K562 (cell line): ENCODE measurements around the gene SELENOI. TPM values are rescaled to one million over a fixed set of nuclear protein-coding genes. Genes with fewer than 3 reads are reported as not detected.

Source experiments
- ATAC-seq: fragments of 200-7000 bp; cut with Tn5 transposase; 3 replicates; pipeline ENCODE4 v1.9.1; 2020; ENCODE audit warnings: moderate library complexity
- BruUV-seq: library from RNA; stranded (reverse); fragments of 400-500 nt; replicated peaks from 2 replicates; lab custom pipeline; 2021; lab: Mats Ljungman, UMichigan
- CTCF ChIA-PET: fragments of 300-600 bp; formaldehyde crosslinking; extraction: SDS; loops from one replicate; lab custom pipeline; 2021; ENCODE audit warnings: low intra/inter-chr PET ratio; lab: Yijun Ruan, JAX
- POLR2A ChIA-PET: fragments of 300-600, 350-650 bp; sonication (Branson Sonifier 250); formaldehyde crosslinking; extraction: SDS; loops from one replicate; lab custom pipeline; 2021; ENCODE audit warnings: antibody characterized with exemption, inconsistent platforms; lab: Yijun Ruan, JAX
- DNase-seq, 4 experiments: peaks; one replicate each; pipeline versions ENCODE4 v3.0.0 to v3.0.0-alpha.2; 2011 to 2018; ENCODE audit warnings: low spot score in 3 of 4, mixed read lengths in 3 of 4; ENCODE audit errors: extremely low read depth in 1 of 4
- FAIRE-seq: peaks from 2 replicates; lab custom pipeline; 2011; peaks lifted over from hg19 to GRCh38; lab: Jason Lieb, UNC
- H2AFZ ChIP-seq: 2 replicates; pipeline ENCODE4 v1.6.0; 2011; ENCODE audit warnings: low read depth, low read length, control low read depth, inconsistent platforms
- H3K27ac ChIP-seq: fragments of 200-600 bp; 3 replicates; pipeline ENCODE4 v1.8.0; 2011; ENCODE audit warnings: low read depth, mild to moderate bottlenecking, control low read depth, inconsistent platforms, low read length, moderate library complexity, mixed read lengths; ENCODE audit errors: extremely low read depth
- H3K27me3 ChIP-seq, 2 experiments: fragments of 300-600 bp in 1 of 2; 2 replicates in 1 of 2; 3 replicates in 1 of 2; pipeline versions ENCODE4 v1.6.0 to v1.8.0; 2011; ENCODE audit warnings: inconsistent platforms in 2 of 2, low read length in 2 of 2, mild to moderate bottlenecking in 1 of 2, mixed read lengths in 1 of 2, moderate library complexity in 1 of 2; ENCODE audit not compliant: control insufficient read depth in 2 of 2, insufficient read depth in 2 of 2
- H3K36me3 ChIP-seq: fragments of 300-600 bp; 3 replicates; pipeline ENCODE4 v1.8.0; 2011; ENCODE audit warnings: mild to moderate bottlenecking, low read length, inconsistent platforms; ENCODE audit not compliant: control insufficient read depth, insufficient read depth
- H3K4me1 ChIP-seq, 2 experiments: fragments of 200-600 bp in 1 of 2; replicated peaks in 1 of 2; 2 replicates in 1 of 2; 3 replicates in 1 of 2; pipeline versions ENCODE4 v1.5.1 to v1.8.0; 2011; ENCODE audit warnings: inconsistent platforms in 2 of 2, low read length in 2 of 2, mild to moderate bottlenecking in 1 of 2, mixed read lengths in 1 of 2, moderate library complexity in 1 of 2; ENCODE audit not compliant: control insufficient read depth in 2 of 2, insufficient read depth in 2 of 2
- H3K4me2 ChIP-seq: 2 replicates; pipeline ENCODE4 v1.6.1; 2011; ENCODE audit warnings: low read length, control low read depth, inconsistent platforms, mixed read lengths; ENCODE audit not compliant: insufficient read depth
- H3K4me3 ChIP-seq: fragments of 200-600 bp; sonication (generic), shearing (Covaris generic); 2 replicates; pipeline ENCODE4 v1.5.1; 2016; ENCODE audit warnings: control low read depth, inconsistent platforms
- H3K79me2 ChIP-seq: fragments of 200-600 bp; 3 replicates; pipeline ENCODE4 v1.8.0; 2011; ENCODE audit warnings: low read length, inconsistent platforms; ENCODE audit not compliant: control insufficient read depth, insufficient read depth
- H3K9ac ChIP-seq, 2 experiments: 2 replicates each; pipeline versions ENCODE4 v1.6.0 to v1.6.1; 2011; ENCODE audit warnings: low read depth in 2 of 2, low read length in 2 of 2, control low read depth in 1 of 2, inconsistent platforms in 1 of 2, mild to moderate bottlenecking in 1 of 2, mixed read lengths in 1 of 2; ENCODE audit not compliant: insufficient read depth in 1 of 2
- H3K9me1 ChIP-seq: one replicate; pipeline ENCODE4 v1.6.0; 2011; ENCODE audit warnings: inconsistent platforms, mild to moderate bottlenecking, low read length, moderate library complexity; ENCODE audit not compliant: control insufficient read depth, insufficient read depth
- H3K9me3 ChIP-seq: replicated peaks from 2 replicates; pipeline ENCODE4 v1.5.1; 2011; ENCODE audit warnings: low read depth, low read length, inconsistent platforms; ENCODE audit not compliant: control insufficient read depth, insufficient read depth
- H4K20me1 ChIP-seq: replicated peaks from 2 replicates; pipeline ENCODE4 v1.6.1; 2011; ENCODE audit warnings: low read length, inconsistent platforms, mixed read lengths; ENCODE audit not compliant: control insufficient read depth, insufficient read depth
- BCL6 ChIP-seq: fragments of 250-450 bp; sonication (Bioruptor Pico); IDR thresholded peaks from 2 replicates; pipeline ENCODE4 v1.4.0; 2020
- CTBP1 ChIP-seq: fragments of 450-650 bp; IDR thresholded peaks from 2 replicates; pipeline ENCODE4 v1.6.1; 2016; ENCODE audit warnings: borderline replicate concordance
- DIDO1 ChIP-seq: fragments of 450-650 bp; IDR thresholded peaks from 2 replicates; pipeline ENCODE4 v1.6.1; 2016; ENCODE audit warnings: low read depth, missing biosample characterization, missing genetic modification characterization
- GTF2A2 ChIP-seq: IDR thresholded peaks from 2 replicates; pipeline ENCODE4 v1.6.1; 2016; ENCODE audit warnings: mild to moderate bottlenecking, missing genetic modification characterization, missing compliant biosample characterization
- PPARD ChIP-seq: fragments of 250-450 bp; sonication (Bioruptor Pico); IDR thresholded peaks from 2 replicates; pipeline ENCODE4 v1.8.0; 2022; ENCODE audit warnings: inconsistent platforms, mild to moderate bottlenecking, moderate library complexity
- RAD51 ChIP-seq: fragments of 450-650 bp; IDR thresholded peaks from 2 replicates; pipeline ENCODE4 v1.7.1; 2016; ENCODE audit warnings: low read depth, mild to moderate bottlenecking, borderline replicate concordance
- RBM15 ChIP-seq: fragments of 200-400 bp; formaldehyde crosslinking; IDR thresholded peaks from 2 replicates; pipeline ENCODE4 v1.6.1; 2018; ENCODE audit warnings: mild to moderate bottlenecking, low read length, moderate library complexity; ENCODE audit not compliant: insufficient read depth
- ZNF217 ChIP-seq: sonication (generic); formaldehyde crosslinking; IDR thresholded peaks from 2 replicates; pipeline ENCODE4 v1.8.0; 2022; ENCODE audit warnings: mild to moderate bottlenecking, missing genetic modification reagents
- ZNF224 ChIP-seq: sonication (generic); formaldehyde crosslinking; IDR thresholded peaks from 2 replicates; pipeline ENCODE4 v1.8.0; 2022; ENCODE audit warnings: mild to moderate bottlenecking, missing genetic modification reagents
- ZNF253 ChIP-seq: fragments of 250-450 bp; sonication (Bioruptor Pico); conservative IDR thresholded peaks from 2 replicates; pipeline ENCODE4 v1.6.1; 2021; ENCODE audit warnings: mild to moderate bottlenecking
- ZNF282 ChIP-seq: sonication (generic); formaldehyde crosslinking; IDR thresholded peaks from 2 replicates; pipeline ENCODE4 v1.8.1; 2023; ENCODE audit warnings: missing genetic modification reagents
- ZNF347 ChIP-seq: fragments of 450-650 bp; formaldehyde crosslinking; IDR thresholded peaks from 2 replicates; pipeline ENCODE4 v1.4.0; 2020; ENCODE audit warnings: low read depth, mild to moderate bottlenecking, moderate library complexity
- ZNF384 ChIP-seq: IDR thresholded peaks from 2 replicates; pipeline ENCODE4 v1.6.1; 2012; ENCODE audit warnings: low read depth, low read length, improper control_type of control experiment
- ZNF561 ChIP-seq: fragments of 450-650 bp; formaldehyde crosslinking; conservative IDR thresholded peaks from 2 replicates; pipeline ENCODE4 v1.4.0; 2020; ENCODE audit warnings: mild to moderate bottlenecking, moderate library complexity
- ZNF57 ChIP-seq: fragments of 450-650 bp; formaldehyde crosslinking; IDR thresholded peaks from 2 replicates; pipeline ENCODE4 v1.4.0; 2020; ENCODE audit warnings: mild to moderate bottlenecking, moderate library complexity
- ZNF584 ChIP-seq: fragments of 200-800 bp; sonication (Bioruptor generic); IDR thresholded peaks from 2 replicates; pipeline ENCODE4 v1.6.1; 2016; ENCODE audit warnings: low read depth, mild to moderate bottlenecking, missing genetic modification characterization, missing compliant biosample characterization
- ZNF696 ChIP-seq: fragments of 250-450 bp; sonication (Bioruptor Pico); conservative IDR thresholded peaks from 2 replicates; pipeline ENCODE4 v1.4.0; 2020; ENCODE audit warnings: mild to moderate bottlenecking, moderate library complexity
- ZNF707 ChIP-seq: fragments of 250-450 bp; sonication (Bioruptor Pico); conservative IDR thresholded peaks from 2 replicates; pipeline ENCODE4 v1.8.0; 2022; ENCODE audit warnings: inconsistent platforms, mild to moderate bottlenecking, moderate library complexity
- WGBS: fragments of 100-300 bp; shearing (Covaris generic); methylation state at CpG from one replicate; pipeline ENCODE4 v1.1.6; 2016; ENCODE audit warnings: low coverage, mixed read lengths; ENCODE audit not compliant: insufficient coverage; ENCODE audit errors: missing lambda C conversion rate; 5-methylcytosine and 5-hydroxymethylcytosine counted together
- in situ Hi-C: fragments of 300-500 bp; cut with MboI; formaldehyde crosslinking; loops from 4 replicates; pipeline ENCODE4 v1.15.0; 2018; ENCODE audit warnings: inconsistent platforms, mixed read lengths
- intact Hi-C: fragments of 100-400 bp; cut with micrococcal nuclease; formaldehyde crosslinking; loops from 2 replicates; pipeline ENCODE4 v1.14.2; 2022
- polyA plus RNA-seq, 8 experiments: library from polyadenylated mRNA; depleted of rRNA in 4 of 8; stranded (reverse) in 5 of 8; unstranded in 3 of 8; fragments of >200 nt; fragmentation: Nextera tagmentation in 2 of 8; fragmentation: Illumina TruSeq in 1 of 8; extraction: Ambion mirVana in 2 of 8; extraction: Trizol in 1 of 8; gene quantifications; 2 replicates each; pipeline versions ENCODE4 v1.2.1 to v1.2.3, GENCODE V29; 2011 to 2014; ENCODE audit warnings: inconsistent platforms in 1 of 8, missing spikeins in 1 of 8
- total RNA-seq, 7 experiments: library from RNA; depleted of rRNA in 6 of 7; stranded (reverse); fragments of >200 nt in 6 of 7; fragmentation: Illumina TruSeq in 2 of 7; extraction: Trizol in 2 of 7; gene quantifications; 2 replicates each; pipeline versions ENCODE4 v1.2.1 to v1.2.3, GENCODE V29; 2011 to 2021; ENCODE audit warnings: low replicate concordance in 1 of 7
- TF ChIP-seq, protein P1 (sequence below): fragments of 450-650 bp; IDR thresholded peaks from 2 replicates; pipeline ENCODE4 v1.6.1; 2017; ENCODE audit warnings: antibody characterized with exemption

SELENOI gene
- total and polyA plus RNA-seq, 9 of the 15 experiments (the other 6 are each of a cell fraction or from before 2014, with no cell fraction given), result 9.6 to 46.9 (median 24.4) TPM

GRCh38 chr2:26298286-26298637 lies 47.7 kb upstream of the SELENOI start:
- Histone ChIP-seq H2AFZ (no peak overlapping the region), H3K4me2 (no peak overlapping the region)
- POLR2A ChIA-PET, result interaction anchor here (0.6 kb wide), 1 partner anchor 11 kb away, joined by 3 read pairs; no protein-coding TSS in a partner anchor

More at GRCh38 chr2:26298286-26298637, 47.7 kb upstream of the SELENOI start:
- no peak overlapping the region for H3K9ac ChIP-seq
- ATAC-seq (no peak), FAIRE-seq (no peak), DNase-seq (no peak)
- no peak overlapping the region for H3K4me3 ChIP-seq
- CTCF ChIA-PET, result no interaction called here
- H3K4me1 ChIP-seq, result peaks cover 0 to 2% of the 10 kb centered on the region in 2 experiments; a peak in 1 of 5 replicates
- no TSS peak for BruUV-seq
- WGBS, result 64% methylated on average over 16 of the region's 17 CpGs
- intact Hi-C loops (no loop called here), in situ Hi-C loops (no loop called here)
- H3K9me1 ChIP-seq, result no peaks in the 10 kb centered on the region
- H3K27me3 ChIP-seq, result peaks cover 6 to 17% of the 10 kb centered on the region in 2 experiments; a peak in 3 of 5 replicates
- no peak overlapping the region for H3K27ac ChIP-seq
- no peaks in the 10 kb centered on the region for H3K9me3 ChIP-seq
- no peaks in the 10 kb centered on the region for H3K36me3 ChIP-seq
- no peaks in the 10 kb centered on the region for H3K79me2 ChIP-seq
- no peak for TF ChIP-seq ZNF282 (CRISPR knock-in tag)
- no peak for TF ChIP-seq BCL6 (CRISPR knock-in tag)
- TF ChIP-seq DIDO1 (tag), result no peak
- TF ChIP-seq RBM15, result no peak
- TF ChIP-seq ZNF707 (CRISPR knock-in tag), result no peak
- TF ChIP-seq ZNF561 (CRISPR knock-in tag), result no peak
- TF ChIP-seq CTBP1, result no peak
- no peak for TF ChIP-seq ZNF253 (CRISPR knock-in tag)
- TF ChIP-seq GTF2A2 (tag), result no peak
- TF ChIP-seq RAD51, result no peak
- no peak for TF ChIP-seq ZNF696
- TF ChIP-seq, protein P1, sequence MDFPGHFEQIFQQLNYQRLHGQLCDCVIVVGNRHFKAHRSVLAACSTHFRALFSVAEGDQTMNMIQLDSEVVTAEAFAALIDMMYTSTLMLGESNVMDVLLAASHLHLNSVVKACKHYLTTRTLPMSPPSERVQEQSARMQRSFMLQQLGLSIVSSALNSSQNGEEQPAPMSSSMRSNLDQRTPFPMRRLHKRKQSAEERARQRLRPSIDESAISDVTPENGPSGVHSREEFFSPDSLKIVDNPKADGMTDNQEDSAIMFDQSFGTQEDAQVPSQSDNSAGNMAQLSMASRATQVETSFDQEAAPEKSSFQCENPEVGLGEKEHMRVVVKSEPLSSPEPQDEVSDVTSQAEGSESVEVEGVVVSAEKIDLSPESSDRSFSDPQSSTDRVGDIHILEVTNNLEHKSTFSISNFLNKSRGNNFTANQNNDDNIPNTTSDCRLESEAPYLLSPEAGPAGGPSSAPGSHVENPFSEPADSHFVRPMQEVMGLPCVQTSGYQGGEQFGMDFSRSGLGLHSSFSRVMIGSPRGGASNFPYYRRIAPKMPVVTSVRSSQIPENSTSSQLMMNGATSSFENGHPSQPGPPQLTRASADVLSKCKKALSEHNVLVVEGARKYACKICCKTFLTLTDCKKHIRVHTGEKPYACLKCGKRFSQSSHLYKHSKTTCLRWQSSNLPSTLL, result no peak
- no peak for TF ChIP-seq PPARD (CRISPR knock-in tag)
- no peak for TF ChIP-seq ZNF224 (CRISPR knock-in tag)
- TF ChIP-seq ZNF384, result no peak
- no peak for TF ChIP-seq ZNF347 (CRISPR knock-in tag)
- TF ChIP-seq ZNF584, result no peak
- TF ChIP-seq ZNF57 (CRISPR knock-in tag), result no peak
- no peak for TF ChIP-seq ZNF217 (CRISPR knock-in tag)
- TF ChIP-seq, all 486 proteins: peak for 0
- H4K20me1 ChIP-seq, result no peaks in the 10 kb centered on the region
